T47D (cell line): ENCODE data around the gene WDR74.
A peak's percentile ranks its signal among the peaks of the same experiment; 100 is the strongest.

ENCODE experiments used
- DNase-seq, 2 experiments: peaks; one replicate each; pipeline versions ENCODE4 v3.0.0 to v3.0.0-alpha.2; 2011 to 2012; ENCODE audit warnings: low read depth in 1 of 2, low spot score in 1 of 2
- JUND ChIP-seq: IDR thresholded peaks from 2 replicates; pipeline ENCODE4 v1.6.1; 2012; ENCODE audit warnings: low read depth
- in situ Hi-C: cut with HindIII; loops from 2 replicates; pipeline ENCODE4 v1.10.0; 2016; ENCODE audit warnings: low sequenced_read_pairs, low pct_unique_long_range_greater_than_20kb

Gene WDR74

GRCh38 chr11:62839050-62839945, at the start of gene WDR74:
Gene WDR74, minus strand, starts transcription at chr11:62839590. Its CDS starts 20 bp downstream, at chr11:62839570.
- in situ Hi-C loops = no loop called here
- DNase-seq = peak; percentile 82 to 96
- no peak for TF ChIP-seq JUND

- no peak; the same call in 1 of the 2 replicates for TF ChIP-seq JUND
- no peak for DNase-seq
- in situ Hi-C loops = no loop called here
Observed at GRCh38 chr11:62889126-62889483, 49.7 kb upstream of the WDR74 start.

GRCh38 chr11:62888406-62888805, 49.0 kb upstream of the WDR74 start:
- in situ Hi-C loops = no loop called here
- TF ChIP-seq JUND = no peak
- no peak for DNase-seq

- TF ChIP-seq JUND = no peak
- DNase-seq = no peak
- in situ Hi-C loops = no loop called here
Observed at GRCh38 chr11:62885137-62885750, 45.9 kb upstream of the WDR74 start.

GRCh38 chr11:62883673-62884072, 44.3 kb upstream of the WDR74 start:
- no peak for TF ChIP-seq JUND
- DNase-seq = peak in 1 of 2 experiments; percentile 53
- in situ Hi-C loops = no loop called here

- in situ Hi-C loops = no loop called here
- no peak for TF ChIP-seq JUND
- no peak for DNase-seq
Observed at GRCh38 chr11:62882788-62883501, 43.6 kb upstream of the WDR74 start.

GRCh38 chr11:62882431-62882749, 43.0 kb upstream of the WDR74 start:
- in situ Hi-C loops = no loop called here

GRCh38 chr11:62881579-62882430, 42.4 kb upstream of the WDR74 start:
- TF ChIP-seq JUND = peak; percentile 93
- DNase-seq = peak; percentile 79 to 99
- in situ Hi-C loops = no loop called here

More at GRCh38 chr11:62882431-62882749, 43.0 kb upstream of the WDR74 start:
- no peak for DNase-seq
- no peak for TF ChIP-seq JUND

- in situ Hi-C loops = no loop called here
- DNase-seq = peak; percentile 84 to 95
- no peak for TF ChIP-seq JUND
Observed at GRCh38 chr11:62880803-62881578, 41.6 kb upstream of the WDR74 start, which contains the start of gene SLC3A2. Gene SLC3A2, plus strand, starts transcription at chr11:62880896. Its CDS starts 128 bp downstream, at chr11:62881024.

- in situ Hi-C loops = no loop called here
Observed at GRCh38 chr11:62880231-62880802, 40.9 kb upstream of the WDR74 start.

GRCh38 chr11:62879235-62879978, 40.0 kb upstream of the WDR74 start:
- DNase-seq = no peak
- TF ChIP-seq JUND = no peak
- in situ Hi-C loops = no loop called here

More at GRCh38 chr11:62880231-62880802, 40.9 kb upstream of the WDR74 start:
- no peak for DNase-seq
- TF ChIP-seq JUND = no peak
